Stimulated activated naive B cell treated with anti-CD40 and anti-IgM and Interleukin-4, amounts not matched to agents 10 μg/mL and 1 μg/mL and 100 μg/mL, for 72 hours (primary cell): ENCODE data around the gene SLC27A2.

Experiments
- ATAC-seq, 2 donors: fragments of 150-1000 bp; cut with Tn5 transposase; replicated peaks; 2 replicates each; pipeline ENCODE4 v1.10.0; 2021; ENCODE audit warnings: moderate library complexity in 1 of 2
- DNase-seq: peaks from one replicate; pipeline ENCODE4 v3.0.0; 2021
- H3K27ac Mint-ChIP-seq: one replicate; pipeline ENCODE4 v1.8.0; 2022; ENCODE audit warnings: mild to moderate bottlenecking, mixed read lengths
- H3K27me3 Mint-ChIP-seq, 2 donors: one replicate each; pipeline ENCODE4 v1.8.0; 2022; ENCODE audit warnings: mixed read lengths in 2 of 2
- H3K36me3 Mint-ChIP-seq, 2 donors: one replicate each; pipeline ENCODE4 v1.8.0; 2022; ENCODE audit warnings: mixed read lengths in 2 of 2, mild to moderate bottlenecking in 1 of 2
- H3K4me1 Mint-ChIP-seq, 2 donors: one replicate each; pipeline ENCODE4 v1.8.0; 2022; ENCODE audit warnings: mixed read lengths in 2 of 2, mild to moderate bottlenecking in 1 of 2
- H3K4me3 Mint-ChIP-seq, 2 donors: one replicate each; pipeline ENCODE4 v1.8.0; 2022; ENCODE audit warnings: mild to moderate bottlenecking in 2 of 2, mixed read lengths in 2 of 2, moderate library complexity in 1 of 2
- H3K9me3 Mint-ChIP-seq, 2 donors: one replicate each; pipeline ENCODE4 v1.8.0; 2022; ENCODE audit warnings: mixed read lengths in 2 of 2, mild to moderate bottlenecking in 1 of 2

Gene SLC27A2

GRCh38 chr15:50247819-50248655 is 66.0 kb downstream of the SLC27A2 start:
- DNase-seq (peak; percentile 50), ATAC-seq (peak; percentile 96 to 98)
- Mint-ChIP-seq H3K27ac (peak overlapping the region; percentile 92), H3K4me1 (peaks cover 21 to 26% of the 10 kb centered on the region in 2 donors), H3K9me3 (peaks cover 0 to 1% of the 10 kb centered on the region in 2 donors), H3K4me3 (peak overlapping the region; percentile 63 to 71), H3K27me3 (no peaks in the 10 kb centered on the region), H3K36me3 (no peaks in the 10 kb centered on the region)

GRCh38 chr15:50248994-50249582 is 67.1 kb downstream of the SLC27A2 start:
- Mint-ChIP-seq H3K4me3 (peak overlapping the region in 1 of 2 donors; percentile 19), H3K9me3 (no peaks in the 10 kb centered on the region), H3K36me3 (no peaks in the 10 kb centered on the region), H3K27ac (peak overlapping the region; percentile 72), H3K4me1 (peaks cover 21 to 26% of the 10 kb centered on the region in 2 donors), H3K27me3 (no peaks in the 10 kb centered on the region)
- peak in 1 of 2 donors; percentile 20 for ATAC-seq
- DNase-seq: no peak

GRCh38 chr15:50249704-50250103 is 67.7 kb downstream of the SLC27A2 start:
- DNase-seq: no peak
- H3K4me3 Mint-ChIP-seq: no peak overlapping the region
- H3K4me1 Mint-ChIP-seq: peaks cover 21 to 26% of the 10 kb centered on the region in 2 donors
- ATAC-seq: no peak
- H3K27ac Mint-ChIP-seq: no peak overlapping the region
- H3K36me3 Mint-ChIP-seq: no peaks in the 10 kb centered on the region
- H3K27me3 Mint-ChIP-seq: no peaks in the 10 kb centered on the region
- no peaks in the 10 kb centered on the region for H3K9me3 Mint-ChIP-seq

GRCh38 chr15:50250760-50251394 is 68.9 kb downstream of the SLC27A2 start:
- Mint-ChIP-seq H3K4me1 (peaks cover 21 to 26% of the 10 kb centered on the region in 2 donors), H3K36me3 (no peaks in the 10 kb centered on the region), H3K4me3 (no peak overlapping the region), H3K9me3 (no peaks in the 10 kb centered on the region), H3K27me3 (no peaks in the 10 kb centered on the region), H3K27ac (no peak overlapping the region)
- no peak for DNase-seq
- no peak for ATAC-seq

GRCh38 chr15:50251638-50252182 is 69.7 kb downstream of the SLC27A2 start:
- H3K4me1 Mint-ChIP-seq: peaks cover 19 to 25% of the 10 kb centered on the region in 2 donors
- H3K27me3 Mint-ChIP-seq: no peaks in the 10 kb centered on the region
- H3K27ac Mint-ChIP-seq: no peak overlapping the region
- no peak for ATAC-seq
- no peak overlapping the region for H3K4me3 Mint-ChIP-seq
- DNase-seq: no peak
- H3K36me3 Mint-ChIP-seq: no peaks in the 10 kb centered on the region
- no peaks in the 10 kb centered on the region for H3K9me3 Mint-ChIP-seq

GRCh38 chr15:50252556-50252955 is 70.6 kb downstream of the SLC27A2 start:
- H3K36me3 Mint-ChIP-seq: no peaks in the 10 kb centered on the region
- H3K27me3 Mint-ChIP-seq: no peaks in the 10 kb centered on the region
- peaks cover 14 to 19% of the 10 kb centered on the region in 2 donors for H3K4me1 Mint-ChIP-seq
- no peaks in the 10 kb centered on the region for H3K9me3 Mint-ChIP-seq
- no peak for DNase-seq
- H3K27ac Mint-ChIP-seq: no peak overlapping the region
- no peak for ATAC-seq
- H3K4me3 Mint-ChIP-seq: no peak overlapping the region

GRCh38 chr15:50256188-50257041 is 74.4 kb downstream of the SLC27A2 start:
- H3K4me3 Mint-ChIP-seq: no peak overlapping the region
- ATAC-seq (no peak), DNase-seq (no peak)
- peaks cover 0 to 5% of the 10 kb centered on the region in 2 donors for H3K27me3 Mint-ChIP-seq
- no peaks in the 10 kb centered on the region for H3K9me3 Mint-ChIP-seq
- H3K27ac Mint-ChIP-seq: no peak overlapping the region
- H3K36me3 Mint-ChIP-seq: no peaks in the 10 kb centered on the region
- peaks cover 9 to 21% of the 10 kb centered on the region in 2 donors for H3K4me1 Mint-ChIP-seq

- Mint-ChIP-seq H3K9me3 (no peaks in the 10 kb centered on the region), H3K27me3 (peaks cover 0 to 5% of the 10 kb centered on the region in 2 donors), H3K36me3 (no peaks in the 10 kb centered on the region), H3K4me3 (no peak overlapping the region), H3K27ac (no peak overlapping the region), H3K4me1 (peaks cover 14 to 27% of the 10 kb centered on the region in 2 donors)
- DNase-seq (no peak), ATAC-seq (no peak)
These were observed 75.3 kb downstream of the SLC27A2 start for GRCh38 chr15:50257332-50257731.

- DNase-seq (no peak), ATAC-seq (no peak)
- no peak overlapping the region for H3K4me3 Mint-ChIP-seq
- H3K27me3 Mint-ChIP-seq: peaks cover 0 to 5% of the 10 kb centered on the region in 2 donors
- H3K9me3 Mint-ChIP-seq: no peaks in the 10 kb centered on the region
- no peaks in the 10 kb centered on the region for H3K36me3 Mint-ChIP-seq
- H3K27ac Mint-ChIP-seq: no peak overlapping the region
- H3K4me1 Mint-ChIP-seq: peaks cover 19 to 33% of the 10 kb centered on the region in 2 donors
These were observed 75.9 kb downstream of the SLC27A2 start for GRCh38 chr15:50257924-50258323.

- no peak for DNase-seq
- H3K9me3 Mint-ChIP-seq: no peaks in the 10 kb centered on the region
These were observed 77.3 kb downstream of the SLC27A2 start for GRCh38 chr15:50259276-50259675.

GRCh38 chr15:50260969-50261496 is 79.0 kb downstream of the SLC27A2 start:
- peak; percentile 10 to 29 for ATAC-seq
- Mint-ChIP-seq H3K27me3 (peaks cover 0 to 5% of the 10 kb centered on the region in 2 donors), H3K36me3 (no peaks in the 10 kb centered on the region), H3K9me3 (no peaks in the 10 kb centered on the region), H3K4me1 (peaks cover 23 to 38% of the 10 kb centered on the region in 2 donors), H3K4me3 (no peak overlapping the region), H3K27ac (peak overlapping the region; percentile 76)
- no peak for DNase-seq

More at GRCh38 chr15:50259276-50259675, 77.3 kb downstream of the SLC27A2 start:
- peaks cover 0 to 5% of the 10 kb centered on the region in 2 donors for H3K27me3 Mint-ChIP-seq
- ATAC-seq: no peak
- H3K4me1 Mint-ChIP-seq: peaks cover 23 to 38% of the 10 kb centered on the region in 2 donors
- H3K4me3 Mint-ChIP-seq: no peak overlapping the region
- no peaks in the 10 kb centered on the region for H3K36me3 Mint-ChIP-seq
- no peak overlapping the region for H3K27ac Mint-ChIP-seq

- no peak for DNase-seq
- H3K4me1 Mint-ChIP-seq: peaks cover 23 to 38% of the 10 kb centered on the region in 2 donors
- no peak overlapping the region for H3K4me3 Mint-ChIP-seq
- no peak overlapping the region for H3K27ac Mint-ChIP-seq
- H3K9me3 Mint-ChIP-seq: peaks cover 1 to 2% of the 10 kb centered on the region in 2 donors
- peak in 1 of 2 donors; percentile 22 for ATAC-seq
- H3K36me3 Mint-ChIP-seq: no peaks in the 10 kb centered on the region
- H3K27me3 Mint-ChIP-seq: peaks cover 0 to 7% of the 10 kb centered on the region in 2 donors
These were observed 80.0 kb downstream of the SLC27A2 start for GRCh38 chr15:50261981-50262380.

GRCh38 chr15:50262533-50262932 is 80.5 kb downstream of the SLC27A2 start:
- peaks cover 0 to 10% of the 10 kb centered on the region in 2 donors for H3K27me3 Mint-ChIP-seq
- peak; percentile 36 for DNase-seq
- peak overlapping the region in 1 of 2 donors; percentile 28 for H3K4me3 Mint-ChIP-seq
- peaks cover 23 to 38% of the 10 kb centered on the region in 2 donors for H3K4me1 Mint-ChIP-seq
- peaks cover 5% of the 10 kb centered on the region in 2 donors for H3K9me3 Mint-ChIP-seq
- ATAC-seq: peak; percentile 63
- H3K36me3 Mint-ChIP-seq: no peaks in the 10 kb centered on the region
- peak overlapping the region; percentile 81 for H3K27ac Mint-ChIP-seq
